GM18519 (cell line): ENCODE results near the gene TLR10.
A peak's percentile ranks its signal among the peaks of the same experiment; 100 is the strongest.
"Not testable (repeated sequence)": the region's sequence is repeated elsewhere in the genome, so short reads cannot be mapped to it uniquely, and the experiment has no call there.

ENCODE experiments used
- ATAC-seq: cut with Tn5 transposase; IDR thresholded peaks from one replicate; pipeline ENCODE4 v1.9.1; 2021; ENCODE audit warnings: mild to moderate bottlenecking, moderate library complexity; ENCODE audit not compliant: unreplicated experiment, low FRiP score

Gene TLR10

DNA sequence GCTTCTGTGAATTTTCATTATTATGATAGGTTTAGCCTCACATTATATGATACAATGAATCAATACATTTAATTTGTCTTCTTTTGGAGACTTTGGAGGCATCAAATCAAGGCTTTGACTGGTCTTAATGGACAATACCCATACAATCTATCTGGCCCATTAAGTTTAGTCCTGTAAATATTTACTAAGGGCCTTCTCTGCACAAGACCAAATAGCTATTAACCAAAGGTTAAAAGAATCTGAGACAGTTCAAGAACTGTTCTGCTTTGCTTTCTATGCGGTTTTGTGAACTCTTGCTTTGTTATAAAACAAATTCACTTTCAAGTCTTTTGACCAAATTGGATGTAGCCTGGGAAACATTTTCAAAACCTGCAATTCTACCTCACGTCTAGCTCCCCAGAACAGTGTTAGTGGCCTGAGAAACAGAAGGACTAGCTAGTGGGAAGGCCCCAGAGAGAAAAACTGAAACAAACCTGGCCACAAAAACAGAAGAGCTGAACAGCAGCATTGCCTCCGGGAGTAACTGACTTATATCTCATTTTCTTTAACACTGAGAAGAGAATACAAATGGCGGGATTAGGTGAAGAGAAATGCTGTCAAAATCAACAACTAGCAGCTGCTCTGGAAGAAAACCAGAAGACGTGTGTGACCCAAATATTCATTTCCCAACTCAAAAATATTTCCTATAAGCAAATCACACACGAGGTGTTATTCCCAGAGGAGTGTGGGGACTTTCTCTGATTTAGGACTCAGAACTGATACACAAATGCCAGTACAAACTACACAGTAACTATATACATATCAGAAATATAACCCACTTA is 21.3 kb upstream of the TLR10 start:
- peak; percentile 35 for ATAC-seq

DNA sequence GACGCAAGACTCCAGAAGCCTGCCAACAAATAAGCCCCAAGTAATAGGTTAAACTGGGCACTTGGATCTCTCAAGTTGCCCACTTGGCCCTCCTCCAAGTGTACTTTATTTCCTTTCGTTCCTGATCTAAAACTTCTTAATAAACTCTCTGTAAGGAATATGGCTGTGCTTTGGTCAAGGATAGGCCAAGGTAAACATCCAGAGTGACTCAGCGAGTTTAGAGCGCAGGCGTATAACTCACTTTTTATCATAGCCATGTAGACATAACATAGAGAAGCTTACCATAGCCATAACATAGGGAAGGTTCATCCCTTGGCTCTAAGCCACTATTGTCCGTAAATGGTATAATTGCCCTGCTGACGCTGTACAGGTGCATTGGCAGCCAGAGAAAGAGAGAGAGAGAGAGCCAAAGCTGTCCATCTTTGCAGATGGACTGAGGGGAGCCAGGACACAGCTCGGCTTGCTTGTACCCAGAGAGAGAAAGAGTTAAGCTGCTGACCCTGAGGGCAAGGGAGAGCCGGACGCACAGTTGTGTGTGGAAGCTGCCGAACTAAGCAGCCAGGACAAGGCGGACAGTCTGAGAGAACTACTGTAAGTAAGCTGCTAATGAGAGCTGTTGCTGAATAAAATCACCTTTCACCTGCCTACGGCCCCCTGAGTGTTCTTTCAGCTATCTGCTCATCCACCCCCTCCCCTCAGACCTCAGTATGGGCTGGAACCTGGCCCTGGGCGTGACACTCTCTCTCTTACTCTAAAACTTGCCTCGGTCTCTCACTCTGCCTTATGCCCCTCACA is 20.0 kb upstream of the TLR10 start:
- ATAC-seq = no peak

DNA sequence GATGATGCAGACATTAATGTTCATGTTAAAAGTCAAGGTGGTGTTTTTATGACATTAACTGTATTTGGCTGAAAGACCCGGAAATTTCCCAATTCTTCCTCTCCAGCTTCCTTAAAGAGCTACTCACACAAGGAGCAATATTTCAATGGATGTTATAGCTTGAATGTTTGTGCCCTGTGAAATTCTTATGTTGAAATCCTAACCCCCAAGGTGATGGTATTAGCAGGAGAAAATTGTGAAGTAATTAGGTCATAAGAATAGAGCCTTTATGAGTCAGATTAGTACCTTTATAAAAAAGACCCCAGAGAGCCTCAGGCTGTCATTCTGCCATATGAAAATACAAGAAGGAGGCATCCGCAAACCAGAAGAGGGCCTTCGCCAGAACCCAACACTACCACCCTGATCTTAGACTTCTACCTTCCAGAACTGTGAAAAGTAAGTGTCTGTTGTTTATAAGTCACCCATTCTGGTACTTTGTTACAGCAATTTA is 18.2 kb upstream of the TLR10 start:
- no peak for ATAC-seq

DNA sequence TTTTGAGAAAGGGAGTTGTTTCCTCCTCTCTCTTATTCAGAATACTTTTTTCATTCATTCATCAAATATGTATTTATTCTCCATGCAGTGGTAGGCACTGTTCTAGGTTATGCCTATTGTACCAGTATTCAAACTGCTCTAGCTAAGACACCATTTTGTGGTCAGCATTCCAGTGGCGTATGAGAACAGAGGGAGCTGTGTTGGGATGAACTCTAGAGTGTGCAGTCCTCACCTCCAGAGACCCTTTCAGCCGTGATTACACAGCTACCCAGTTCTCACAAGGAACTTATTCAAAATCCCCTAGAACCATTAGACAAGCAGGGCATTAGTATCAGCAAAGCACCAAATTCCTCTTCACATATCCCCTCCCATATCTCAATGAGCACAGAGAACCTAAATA is 17.6 kb upstream of the TLR10 start:
- ATAC-seq = no peak

DNA sequence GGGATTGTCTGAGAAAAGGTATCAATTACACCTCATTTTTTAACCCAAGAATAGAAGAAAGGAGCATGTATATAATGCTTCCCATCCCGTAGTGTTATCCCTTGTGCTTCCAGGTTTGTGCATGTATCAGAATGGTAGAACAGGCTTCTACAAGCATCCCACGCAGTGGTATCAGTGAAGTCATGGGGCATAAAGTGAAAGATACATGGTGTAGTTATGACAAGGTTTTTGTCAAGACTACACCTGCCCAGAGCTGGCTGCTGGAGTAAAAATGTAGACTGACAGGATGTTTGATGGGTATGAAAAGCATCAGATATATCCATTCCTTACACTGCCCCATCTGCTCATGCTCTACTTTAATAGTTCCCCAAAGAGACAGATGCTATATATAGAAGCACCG is 12.3 kb upstream of the TLR10 start:
- ATAC-seq = no peak

DNA sequence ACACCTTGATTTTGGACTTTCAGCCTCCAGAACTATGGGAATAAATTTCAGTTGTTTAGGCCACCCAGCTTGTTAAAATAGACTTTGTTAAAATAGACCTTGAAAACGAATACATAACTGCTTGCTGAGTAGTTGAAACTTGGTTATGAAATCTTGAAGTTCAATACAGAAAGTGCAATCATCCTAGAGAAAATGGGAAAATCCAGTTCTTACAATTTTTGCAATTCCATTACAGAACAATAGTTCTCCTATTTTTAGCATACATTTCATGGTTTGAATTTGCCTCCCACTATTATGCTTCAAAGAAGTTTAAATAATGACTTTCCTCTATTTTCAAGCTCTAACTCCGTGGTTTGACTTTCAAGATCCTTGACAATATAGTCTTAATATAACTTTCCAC is 11.3 kb upstream of the TLR10 start:
- ATAC-seq = no peak

DNA sequence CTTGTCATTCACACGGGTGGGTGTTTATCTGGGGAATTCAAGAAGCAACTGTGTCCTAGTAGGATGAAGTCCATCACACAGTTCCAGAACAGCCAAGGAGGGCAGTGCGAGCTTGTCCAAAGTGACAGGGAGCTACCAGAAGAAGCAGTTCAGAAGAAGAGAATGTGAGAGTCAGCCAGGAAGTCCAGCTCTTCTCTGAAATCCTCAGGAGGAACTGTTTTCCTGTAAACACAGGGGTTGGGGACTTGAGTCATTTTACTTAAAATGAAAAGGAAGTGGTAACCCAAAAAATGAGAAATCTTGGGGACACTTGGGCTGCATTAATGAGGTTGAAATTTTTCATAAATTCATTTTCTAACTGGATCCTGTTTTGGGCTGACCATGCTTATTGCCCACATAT is 8.2 kb upstream of the TLR10 start:
- no peak for ATAC-seq

DNA sequence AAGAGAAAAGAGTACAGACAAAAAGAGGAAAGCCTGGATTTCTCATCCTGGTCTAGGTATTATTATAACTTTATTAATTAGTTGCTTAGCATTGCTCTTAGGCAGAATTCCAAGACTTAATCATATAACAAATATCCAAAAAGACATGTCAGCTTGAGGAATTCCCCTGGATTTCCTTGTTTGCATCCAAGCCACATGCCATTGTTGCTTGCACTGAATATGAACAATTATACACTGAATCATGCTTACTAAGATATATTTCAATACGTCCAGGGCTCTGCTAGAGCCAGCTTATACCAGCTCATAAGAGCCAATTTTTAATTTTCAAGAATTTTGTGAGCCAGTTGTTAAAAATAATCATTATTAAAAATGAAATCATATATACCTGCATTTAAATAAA is 5.5 kb upstream of the TLR10 start:
- ATAC-seq = no peak

DNA sequence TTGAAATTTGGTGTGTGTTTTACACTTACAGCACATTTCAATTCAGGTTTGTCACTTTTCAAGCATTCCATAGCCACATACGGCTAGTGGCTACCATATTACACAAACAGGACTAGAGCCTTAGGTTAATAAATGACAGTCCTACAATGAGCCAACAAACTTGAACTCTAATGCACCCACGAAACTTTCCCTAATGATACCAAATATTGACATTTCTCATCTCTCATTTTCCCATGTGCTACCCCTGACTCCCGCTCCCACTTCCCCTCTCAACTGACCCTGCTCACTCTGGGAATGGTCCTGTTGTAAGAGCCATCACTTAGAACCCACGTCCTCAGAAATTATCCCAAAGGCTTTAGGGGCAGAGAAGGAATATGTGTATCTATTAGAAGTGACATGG is 4.9 kb upstream of the TLR10 start:
- no peak for ATAC-seq

DNA sequence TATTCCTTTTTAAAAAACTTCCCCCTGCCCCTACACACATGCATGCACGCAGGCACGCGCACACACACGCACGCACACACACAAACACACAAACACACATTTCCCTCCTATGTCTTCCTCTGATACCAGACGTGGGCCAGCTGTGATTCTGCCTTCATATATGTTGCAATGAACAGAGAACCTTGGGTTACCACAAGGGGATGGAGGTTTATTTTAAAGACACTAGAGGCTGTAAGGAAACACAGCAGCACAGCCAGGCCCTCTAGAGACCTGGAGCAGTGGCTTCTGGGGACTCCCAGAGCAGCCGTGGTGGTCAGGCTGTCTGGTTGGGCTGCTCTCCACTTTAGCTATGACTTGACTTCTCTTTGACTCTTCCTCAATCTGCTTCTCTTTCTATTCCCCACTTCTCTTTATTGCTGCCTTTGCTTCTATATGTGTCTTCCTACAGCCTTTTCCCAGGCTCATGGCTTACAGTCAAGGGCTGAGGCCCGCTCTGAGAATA is 3.2 kb upstream of the TLR10 start:
- ATAC-seq = peak; percentile 64

DNA sequence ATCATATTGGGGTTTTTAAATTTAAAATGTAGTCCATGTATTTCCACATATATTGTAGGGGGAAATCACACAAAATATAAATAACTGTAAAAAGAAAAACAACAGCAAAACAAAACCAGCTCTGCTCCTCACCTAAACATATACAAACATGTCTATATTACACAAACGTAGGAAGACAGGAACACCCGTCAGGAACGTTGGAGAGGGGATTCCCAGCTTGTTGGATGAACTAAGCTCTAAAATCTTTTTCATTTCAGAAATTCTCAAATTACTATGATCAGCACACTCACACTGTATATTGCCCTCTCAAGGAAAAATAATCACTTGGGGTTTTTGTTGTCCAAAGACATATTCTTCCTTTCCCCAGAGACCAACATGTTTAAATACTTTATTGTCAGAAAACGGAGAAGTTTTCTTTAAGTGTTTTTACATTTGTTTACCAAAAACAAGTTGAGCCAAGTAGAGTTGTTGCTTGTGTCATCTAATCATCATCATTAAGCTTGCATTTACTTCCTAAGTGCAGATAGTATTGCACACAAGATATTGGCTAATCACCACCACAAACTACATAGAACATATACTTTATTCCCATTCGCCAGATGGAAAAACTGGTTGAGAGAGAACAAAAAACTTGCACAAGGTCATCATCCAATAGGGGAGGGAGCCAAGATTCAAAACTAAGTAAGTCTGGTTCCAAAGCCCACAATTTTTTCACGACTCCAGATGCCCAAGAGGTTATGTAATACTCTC is 2.4 kb upstream of the TLR10 start:
- ATAC-seq = no peak

DNA sequence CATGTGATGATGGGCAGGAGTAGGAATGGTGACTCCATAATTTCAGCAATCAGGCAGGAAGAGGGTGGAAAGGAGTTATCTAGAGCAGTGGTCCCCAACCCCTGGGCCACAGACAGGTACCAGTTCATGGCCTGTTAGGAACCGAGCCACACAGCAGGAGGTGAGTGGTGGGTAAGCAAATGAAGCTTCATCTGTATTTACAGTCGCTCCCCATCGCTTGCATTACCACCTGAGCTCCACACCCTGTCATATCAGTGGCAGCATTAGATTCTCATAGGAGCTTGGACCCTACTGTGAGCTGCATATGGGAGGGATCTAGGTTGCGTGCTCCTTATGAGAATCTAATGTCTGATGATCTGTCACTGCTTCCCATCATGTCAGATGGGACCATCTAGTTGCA is 1.4 kb upstream of the TLR10 start:
- no peak for ATAC-seq

DNA sequence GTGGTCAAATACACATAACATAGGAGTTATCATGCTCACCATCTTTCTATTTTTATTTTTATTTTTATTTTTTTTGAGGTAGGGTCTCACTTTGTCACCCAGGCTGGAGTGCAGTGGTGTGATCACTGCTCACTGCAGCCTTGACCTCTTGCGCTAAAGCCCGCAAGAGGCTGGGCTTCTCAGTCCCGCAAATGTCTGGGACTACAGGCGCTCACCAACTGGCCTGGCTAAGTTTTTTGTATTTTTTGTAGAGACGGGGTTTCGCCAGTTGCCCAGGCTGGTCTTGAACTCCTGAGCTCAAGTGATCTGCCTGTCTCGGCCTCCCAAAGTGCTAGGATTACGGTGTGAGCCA is 295 bp upstream of the TLR10 start:
- ATAC-seq = no peak

DNA sequence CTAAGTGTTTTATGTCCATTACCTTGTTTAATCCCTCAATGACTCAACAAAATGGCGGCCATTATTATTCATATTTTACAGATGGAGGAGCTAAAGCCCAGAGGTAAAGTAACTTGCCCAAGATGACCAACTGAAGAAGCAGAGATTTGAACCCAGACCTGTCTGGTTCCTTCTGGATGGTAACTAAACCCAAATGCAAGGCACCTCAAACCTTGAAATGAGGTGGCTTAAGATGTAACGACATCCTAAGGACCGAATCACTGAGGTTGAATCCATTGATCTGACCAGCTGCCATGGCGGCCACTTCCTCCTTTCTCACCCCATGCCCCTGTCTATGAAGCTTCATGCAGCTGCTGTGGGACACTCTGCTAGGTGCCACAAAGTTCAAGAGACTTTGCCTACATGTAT is 932 bp downstream of the TLR10 start:
- ATAC-seq = no peak

DNA sequence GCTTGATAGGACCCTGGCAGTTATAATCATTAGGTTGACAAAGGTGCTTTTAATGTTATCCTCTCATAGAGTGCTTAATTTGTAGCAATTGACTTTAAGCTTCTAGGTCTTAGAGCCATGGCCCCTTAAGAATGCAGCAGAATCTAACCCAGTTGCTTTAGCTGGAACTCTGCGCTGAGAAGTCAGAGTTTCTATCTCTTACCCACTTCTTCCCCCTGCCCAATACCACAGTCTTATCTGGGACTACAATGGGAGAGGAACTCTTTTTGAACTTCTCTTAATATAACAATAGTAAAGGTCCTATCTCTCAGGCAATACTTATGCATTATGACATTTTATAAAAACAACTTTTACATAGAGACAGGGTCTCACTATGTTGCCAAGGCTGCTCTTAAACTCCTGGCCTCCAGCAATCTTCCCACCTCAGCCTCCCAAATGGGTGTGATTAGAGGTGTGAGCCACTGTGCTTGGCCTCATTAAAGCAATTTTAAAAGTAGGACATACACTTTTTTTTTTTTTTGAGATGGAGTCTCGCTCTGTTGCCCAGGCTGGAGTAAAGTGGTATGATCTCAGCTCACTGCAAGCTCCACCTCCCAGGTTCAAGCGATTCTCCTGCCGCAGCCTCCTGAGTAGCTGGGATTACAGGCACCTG is 1.8 kb downstream of the TLR10 start:
- no peak for ATAC-seq

DNA sequence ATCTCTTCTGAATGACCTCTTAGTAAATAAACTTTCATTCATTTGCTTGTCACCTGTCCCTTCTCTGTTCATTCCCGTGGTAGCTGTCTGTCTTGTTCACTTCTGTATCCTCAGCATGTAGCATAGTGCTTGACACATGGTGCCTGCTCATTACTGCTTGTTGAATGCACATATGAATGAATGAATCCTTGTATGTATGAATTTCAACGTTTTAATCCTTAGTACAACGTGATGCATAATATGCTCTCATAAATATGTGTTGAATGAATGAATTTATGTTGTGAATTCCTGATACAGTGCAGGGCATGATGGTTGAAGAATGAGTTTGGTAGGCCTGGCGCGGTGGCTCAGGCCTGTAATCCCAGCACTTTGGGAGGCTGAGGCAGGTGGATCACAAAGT is 3.0 kb downstream of the TLR10 start:
- ATAC-seq = no peak

DNA sequence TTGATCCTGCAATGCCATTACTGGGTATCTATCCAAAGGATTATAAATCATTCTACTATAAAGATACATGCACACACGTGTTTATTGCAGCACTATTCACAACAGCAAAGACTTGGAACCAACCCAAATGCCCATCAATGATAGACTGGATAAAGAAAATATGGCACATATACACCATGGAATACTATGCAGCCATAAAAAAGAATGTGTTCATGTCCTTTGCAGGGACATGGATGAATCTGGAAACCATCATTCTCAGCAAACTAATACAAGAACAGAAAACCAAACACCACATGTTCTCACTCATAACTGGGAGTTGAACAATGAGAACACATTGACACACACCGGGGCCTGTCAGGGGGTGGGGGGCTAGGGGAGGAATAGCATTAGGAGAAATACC is 4.9 kb downstream of the TLR10 start:
- not testable (repeated sequence) for ATAC-seq

DNA sequence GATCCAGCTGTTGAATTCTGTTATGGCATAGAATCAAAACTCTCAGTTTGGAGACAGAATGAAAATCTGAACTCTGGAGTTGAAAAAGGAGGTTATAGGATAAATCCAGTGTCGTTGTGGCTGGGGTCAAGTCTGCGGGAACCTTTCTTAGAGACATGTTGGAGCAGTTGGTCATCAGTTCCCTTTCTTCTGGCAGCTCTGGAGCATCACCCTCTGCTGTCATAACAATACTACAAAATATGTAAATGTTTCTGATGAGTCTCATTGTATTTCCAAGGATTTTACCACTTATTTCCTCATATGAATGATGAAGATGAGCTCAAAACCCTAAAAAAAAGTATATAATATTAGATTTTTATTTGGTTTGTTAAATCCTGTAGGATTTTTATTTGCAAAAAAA is 7.5 kb downstream of the TLR10 start:
- ATAC-seq = no peak

DNA sequence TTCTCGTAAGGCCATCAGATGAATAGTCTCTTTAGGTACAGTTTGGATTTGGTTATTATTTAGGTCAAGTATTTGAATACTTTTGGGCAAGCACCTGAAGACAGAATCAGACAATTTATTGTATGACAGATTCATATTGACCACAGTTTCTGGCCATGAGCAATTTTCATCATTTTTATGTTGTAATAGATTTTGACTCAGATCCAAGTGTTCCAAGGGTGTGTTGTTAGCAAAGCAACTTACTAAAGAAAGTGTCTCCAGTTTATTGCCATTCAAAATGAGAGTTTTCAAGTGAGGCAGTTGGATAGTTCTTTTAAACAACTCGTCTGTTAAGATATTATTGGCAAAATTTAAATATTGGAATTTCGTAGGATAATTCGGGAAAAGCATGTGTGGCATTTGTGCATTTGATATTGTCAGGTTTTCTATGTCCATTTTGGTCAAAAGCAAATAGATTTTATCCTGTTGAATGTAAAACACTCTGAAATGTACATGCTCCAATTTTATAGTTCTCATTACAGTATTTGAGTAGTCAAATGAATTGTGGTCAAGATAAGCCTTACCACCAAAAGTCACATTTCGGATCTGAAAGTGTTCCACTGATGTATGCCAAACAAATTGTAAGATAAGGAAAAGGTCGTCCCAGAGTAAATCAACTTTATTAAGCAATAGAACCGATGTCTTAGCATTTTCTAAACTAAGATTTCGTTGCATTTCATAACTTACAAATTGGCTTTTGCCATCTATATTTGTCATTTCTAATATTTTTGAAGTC is 8.4 kb downstream of the TLR10 start:
- no peak for ATAC-seq

DNA sequence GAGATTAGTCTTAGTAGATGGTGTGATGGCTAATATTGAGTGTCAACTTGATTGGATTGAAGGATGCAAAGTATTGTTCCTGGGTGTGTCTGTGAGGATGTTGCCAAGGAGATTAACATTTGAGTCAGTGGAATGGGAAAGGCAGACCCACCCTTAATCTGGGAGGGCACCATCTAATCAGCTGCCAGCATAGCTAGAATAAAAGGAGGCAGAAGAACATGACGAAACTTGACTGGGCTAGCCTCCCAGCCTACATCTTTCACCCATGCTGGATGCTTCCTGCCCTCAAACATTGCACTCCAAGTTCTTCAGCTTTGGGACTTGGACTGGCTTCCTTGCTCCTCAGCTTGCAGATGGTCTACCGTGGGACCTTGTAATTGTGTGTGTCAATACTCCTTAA is 12.5 kb downstream of the TLR10 start:
- not testable (repeated sequence) for ATAC-seq
